Ureter (tissue), 1 donor: Measurements from ENCODE around the gene KLF13. TPM values are rescaled to one million over a fixed set of nuclear protein-coding genes. Genes with fewer than 3 reads are reported as not detected.

Experiments used
- DNase-seq: peaks from one replicate; pipeline ENCODE4 v3.0.0-alpha.2; 2020; ENCODE audit warnings: low spot score
- total RNA-seq: library from RNA; stranded (reverse); gene quantifications from one replicate; pipeline ENCODE4 v1.2.4, GENCODE V29; 2023
- donor health status: DM: yes; HTN: yes; CAD: no.

KLF13 gene
- total RNA-seq, 1 donor from 2014 or later, result 77.5 TPM

DNA sequence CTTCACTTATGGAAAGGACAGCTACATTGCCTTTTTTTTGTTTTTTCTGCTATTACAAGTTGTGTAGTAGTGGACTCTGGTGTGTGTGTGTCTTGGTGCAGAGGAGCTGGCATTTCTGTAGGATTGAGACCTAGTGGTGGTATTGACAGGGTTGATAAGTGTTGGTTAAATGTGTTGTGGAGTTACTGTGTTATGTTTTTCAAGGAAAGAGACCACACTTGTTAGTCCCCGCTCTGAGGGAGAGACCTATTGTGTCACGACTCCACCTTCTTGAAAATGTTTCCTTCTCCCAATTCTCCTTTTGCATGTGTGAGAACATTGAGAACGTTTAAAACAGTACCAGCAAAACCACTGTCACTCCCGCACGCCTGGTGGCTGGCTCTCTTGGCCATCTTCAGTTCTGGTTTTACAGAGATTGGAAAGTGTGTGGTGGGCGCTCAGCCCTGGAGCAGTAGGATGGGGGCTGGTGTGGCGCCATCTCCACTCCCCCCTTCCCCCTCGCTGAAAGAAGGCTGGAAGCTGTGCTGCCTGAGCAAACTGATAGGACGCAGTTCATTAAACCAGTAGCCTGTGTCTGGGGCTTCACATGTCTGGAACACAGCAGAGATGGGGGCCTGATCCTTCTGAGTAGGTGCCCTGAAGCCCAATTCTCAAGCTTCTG lies 5.5 kb downstream of the KLF13 start:
- no peak for DNase-seq

DNA sequence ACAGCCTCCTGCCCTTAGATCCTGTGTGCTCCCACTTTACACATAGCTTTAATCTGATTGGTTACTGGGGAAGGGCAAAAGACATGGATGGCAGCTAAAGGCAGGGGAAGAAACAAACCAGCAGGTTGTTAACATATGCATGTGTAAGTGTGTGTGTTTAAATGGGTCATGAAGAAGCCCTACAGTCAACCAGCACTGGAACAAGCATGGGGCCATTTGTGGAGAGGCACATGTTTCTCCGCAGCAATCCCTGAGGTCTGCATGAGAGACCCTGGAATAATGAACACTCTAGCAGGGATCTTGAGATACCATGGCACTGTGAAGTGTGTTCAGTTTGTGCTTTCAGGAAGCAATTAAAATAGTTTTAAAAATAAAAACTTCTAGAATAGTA lies 6.0 kb downstream of the KLF13 start:
- no peak for DNase-seq

DNA sequence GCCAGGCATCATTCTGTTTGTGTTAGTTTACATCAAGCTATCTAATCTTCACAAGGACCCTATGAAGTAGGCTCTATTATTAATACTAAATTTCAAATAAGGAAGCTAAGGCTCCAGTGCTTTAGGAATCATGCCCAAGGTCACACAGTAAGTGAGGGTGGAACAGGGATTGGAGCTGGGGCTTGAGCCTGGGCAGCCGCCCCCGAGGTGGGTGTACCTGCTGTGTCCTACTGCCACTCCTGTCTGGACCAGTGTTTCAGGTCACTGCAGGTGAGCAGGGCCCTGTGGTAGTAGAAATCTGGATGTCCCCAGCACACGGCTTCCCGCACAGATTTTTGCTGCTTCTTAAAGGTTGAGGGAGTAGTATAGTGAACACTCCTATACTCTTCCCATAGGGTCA lies 6.5 kb downstream of the KLF13 start:
- no peak for DNase-seq

DNA sequence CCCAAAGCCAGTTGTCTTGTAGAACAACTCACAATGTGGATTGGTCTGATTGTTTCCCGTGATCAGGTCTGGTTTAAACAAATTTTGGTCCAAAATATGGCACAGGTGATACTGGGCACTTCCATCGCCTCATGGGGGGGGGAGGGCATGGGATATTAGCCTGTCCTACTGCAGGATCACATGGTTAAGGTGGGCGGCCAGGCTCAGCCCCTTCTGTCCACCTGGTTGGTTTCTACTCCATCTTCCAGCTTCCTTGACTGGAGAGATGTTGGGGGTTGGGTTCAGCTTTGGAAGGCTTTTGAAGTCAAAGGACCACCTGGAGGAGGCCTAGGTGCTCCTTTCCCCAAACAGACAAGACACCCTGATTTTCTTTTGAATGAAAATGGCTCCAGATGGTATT lies 7.2 kb downstream of the KLF13 start:
- no peak for DNase-seq

DNA sequence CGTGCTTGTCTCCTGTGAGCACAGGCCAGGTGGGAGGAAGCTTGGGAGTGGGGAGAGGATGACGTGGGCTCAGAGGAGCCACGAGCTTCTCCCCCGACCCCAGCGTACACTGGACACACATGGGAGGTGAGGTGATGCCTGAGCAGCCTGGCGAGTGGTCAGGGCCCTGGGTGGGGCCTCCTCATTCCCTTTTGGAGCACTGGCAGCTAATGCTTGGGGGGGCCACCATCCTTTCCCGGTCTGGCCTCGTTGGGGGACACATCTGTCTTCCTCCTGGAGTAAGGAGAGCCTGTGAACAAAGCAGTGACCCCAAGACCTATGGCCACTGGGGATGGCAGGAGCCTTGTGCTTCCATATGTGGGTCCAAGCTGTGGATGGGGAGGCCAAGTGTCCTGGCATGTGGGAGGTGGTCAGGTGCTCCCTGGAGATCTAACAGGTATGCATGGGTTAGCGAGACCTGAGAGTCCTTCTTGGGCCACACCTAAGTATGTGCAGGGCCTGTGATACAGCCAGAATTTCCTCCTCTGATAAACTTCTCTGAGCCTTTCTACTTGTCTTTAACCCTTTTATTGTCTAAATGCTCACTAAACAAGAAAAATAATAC lies 9.5 kb downstream of the KLF13 start:
- no peak for DNase-seq

DNA sequence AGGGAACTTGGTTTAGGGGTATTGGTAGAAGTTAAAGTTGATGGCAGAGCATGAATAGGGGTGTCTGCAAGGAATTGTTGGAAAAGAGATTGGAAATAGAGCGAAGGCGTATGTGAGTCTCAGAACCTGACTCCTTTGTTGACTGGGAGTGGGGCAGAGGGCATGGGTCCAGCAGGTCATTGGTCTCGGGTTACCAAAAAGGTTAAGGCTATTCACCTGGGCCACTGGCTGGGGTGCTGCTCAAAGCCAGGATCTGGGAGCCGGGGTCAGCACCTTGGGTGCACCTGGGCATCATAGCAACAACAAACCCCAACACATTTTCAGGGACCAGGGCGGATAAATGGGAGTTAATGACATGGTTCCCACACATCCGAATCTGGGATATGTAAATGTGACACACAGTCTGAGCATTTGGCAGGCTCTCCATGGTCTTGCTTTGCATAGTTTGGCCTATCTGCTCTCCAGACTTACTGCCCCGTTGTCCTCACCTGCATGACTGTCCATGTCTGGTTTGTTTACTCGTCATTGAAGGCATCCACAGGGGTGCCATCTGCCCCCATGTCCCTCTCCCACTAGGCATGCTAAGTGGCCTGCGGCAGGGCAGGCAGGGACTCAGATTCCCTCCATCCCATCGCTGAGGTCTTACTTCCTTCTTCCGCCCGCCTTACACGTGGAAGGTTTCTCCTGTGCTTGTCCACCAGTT lies 10.1 kb downstream of the KLF13 start:
- no peak for DNase-seq

DNA sequence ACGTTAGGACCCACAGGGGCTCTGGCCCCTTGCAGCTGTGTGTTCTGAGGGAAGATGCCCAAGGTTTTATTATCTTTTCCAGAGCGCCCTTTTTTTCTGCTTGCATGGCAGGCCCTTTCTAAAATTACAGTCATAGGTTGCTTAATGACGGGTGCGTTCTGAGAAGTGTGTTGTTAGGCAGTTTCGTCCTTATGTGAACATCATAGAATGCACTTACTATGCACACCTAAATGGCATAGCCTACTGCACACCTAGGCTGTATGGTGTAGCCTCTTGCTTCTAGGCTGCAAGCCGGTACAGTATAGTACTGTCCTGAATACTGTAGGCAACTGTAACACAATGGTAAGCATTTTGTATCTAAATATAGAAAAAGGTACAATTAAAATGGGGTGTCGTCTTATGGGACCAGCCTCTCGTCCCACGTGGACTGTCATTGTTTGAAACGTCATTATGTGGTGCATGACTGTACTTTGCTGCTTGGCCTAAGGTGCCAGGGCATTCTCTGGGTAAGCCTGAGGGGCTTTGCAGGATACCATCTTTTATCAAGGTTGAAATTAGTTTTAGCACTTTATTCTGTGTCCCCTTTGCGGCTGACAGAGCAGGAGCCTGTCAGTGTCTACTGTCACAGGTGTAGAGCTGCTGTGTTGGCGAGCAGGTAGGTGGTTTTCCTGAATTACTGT lies 10.9 kb downstream of the KLF13 start:
- DNase-seq, result no peak

DNA sequence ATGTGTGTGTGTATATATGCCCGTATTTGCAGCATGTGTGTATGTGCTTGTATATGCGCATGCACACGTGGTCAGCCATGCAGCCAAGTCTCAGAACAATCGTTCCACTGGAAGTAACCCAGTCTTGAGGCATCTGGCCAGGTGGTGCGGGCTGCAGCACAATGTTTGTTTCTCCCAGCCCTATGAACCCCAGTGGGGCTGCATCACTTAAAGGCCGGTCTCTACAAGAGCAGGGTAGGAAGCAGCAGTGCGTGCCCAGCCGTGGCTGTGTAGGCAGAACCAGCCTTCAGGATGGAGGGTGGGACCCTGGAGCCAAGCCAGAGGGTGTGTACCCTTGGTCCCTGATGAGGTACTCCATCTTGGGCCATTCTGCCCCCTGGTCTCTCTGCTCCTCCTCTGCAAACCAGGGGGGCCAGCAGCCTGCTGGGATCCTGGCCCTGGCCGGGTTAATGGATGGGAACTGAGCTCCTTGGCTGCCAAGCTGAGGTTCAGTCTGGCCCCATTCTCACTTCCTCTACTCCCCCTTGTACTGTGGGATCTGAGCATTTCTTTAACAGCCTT lies 11.8 kb downstream of the KLF13 start:
- no peak for DNase-seq

DNA sequence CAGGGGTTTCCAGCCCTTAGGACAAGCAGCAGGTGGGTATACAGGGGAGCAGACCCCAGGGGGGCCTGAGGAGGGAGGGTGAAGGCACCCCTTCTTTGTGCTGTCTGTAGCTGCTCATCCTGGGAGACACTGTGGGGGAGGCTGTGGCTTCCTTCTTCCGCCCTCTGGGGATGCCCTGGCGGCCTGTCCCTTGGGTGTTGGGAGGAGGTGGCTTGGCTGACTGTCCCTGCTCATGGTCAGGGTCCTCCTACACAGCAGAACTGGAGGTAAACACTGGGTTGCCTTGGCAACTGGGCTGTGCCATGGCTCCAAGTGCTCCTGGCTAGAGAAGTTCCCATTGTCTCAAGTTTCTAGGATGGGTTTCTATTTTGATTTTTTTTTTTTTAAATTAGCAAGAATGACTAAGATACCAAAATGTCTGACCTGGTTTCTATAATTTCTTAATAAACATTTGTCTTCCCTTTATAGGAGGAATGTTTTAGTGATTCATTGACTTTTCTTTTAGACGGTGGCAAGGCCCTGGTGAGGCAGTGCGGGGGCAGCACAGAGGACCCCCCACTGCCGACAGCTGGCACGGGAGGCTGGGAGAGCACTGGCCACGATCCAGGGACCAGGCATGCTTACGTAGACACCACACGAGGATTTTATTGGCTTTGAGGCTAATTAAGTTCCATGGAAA lies 12.4 kb downstream of the KLF13 start:
- peak; percentile 59 for DNase-seq

DNA sequence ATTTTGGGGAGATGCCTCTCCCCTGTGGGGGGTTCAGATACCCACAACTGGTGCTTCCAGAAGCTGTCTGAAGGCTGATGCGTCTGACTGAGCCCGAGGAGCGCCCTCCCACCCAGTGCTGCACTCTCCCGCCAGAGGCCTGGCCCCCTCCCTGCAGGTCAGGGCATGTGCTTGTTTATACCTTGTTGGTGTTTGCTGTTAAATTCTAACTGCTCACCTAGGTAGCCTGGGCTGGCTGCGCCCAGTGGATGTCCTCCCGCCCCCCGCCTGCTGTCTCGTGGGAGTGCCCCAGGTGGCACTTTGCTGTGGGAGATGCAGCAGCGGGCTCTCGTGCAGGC lies 12.9 kb downstream of the KLF13 start:
- DNase-seq, result no peak

DNA sequence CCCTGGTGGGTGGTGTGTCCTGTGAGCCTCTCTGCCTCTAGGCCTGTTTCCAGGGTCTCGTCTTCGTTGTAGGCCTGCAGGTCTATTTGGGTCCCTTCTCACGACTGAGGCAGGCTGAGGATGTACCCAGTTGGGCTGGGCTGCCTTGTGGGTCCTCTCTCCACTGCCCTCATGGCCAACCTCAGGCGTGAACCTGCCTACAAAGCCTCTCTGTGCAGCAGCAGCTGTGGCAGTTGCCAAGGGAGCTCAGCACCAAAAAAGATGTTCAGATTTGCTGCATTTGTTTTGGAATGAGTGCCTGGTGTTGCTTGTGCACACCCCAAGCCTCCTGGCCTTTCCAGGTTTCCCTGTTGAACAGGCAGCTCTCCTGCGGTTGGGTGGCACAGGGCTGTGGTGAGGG lies 13.4 kb downstream of the KLF13 start:
- no peak for DNase-seq

DNA sequence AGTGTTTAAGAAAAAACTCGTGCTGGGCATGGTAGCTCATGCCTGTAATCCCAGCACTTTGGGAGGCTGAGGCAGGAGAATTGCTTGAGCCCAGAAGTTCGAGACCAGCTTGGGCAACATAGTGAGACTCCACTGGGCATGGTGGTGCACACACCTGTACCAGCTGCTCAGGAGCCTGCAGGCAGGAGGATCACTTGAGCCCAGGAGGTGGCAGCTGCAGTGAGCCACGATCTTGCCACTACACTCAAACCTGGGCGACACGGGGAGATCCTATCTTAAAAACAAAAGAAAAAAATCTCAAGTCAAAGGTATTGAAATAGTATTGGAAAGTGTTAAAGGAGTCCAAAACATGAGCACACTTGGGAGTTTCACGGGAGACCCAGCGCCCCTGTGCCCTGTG lies 14.0 kb downstream of the KLF13 start:
- no peak for DNase-seq

DNA sequence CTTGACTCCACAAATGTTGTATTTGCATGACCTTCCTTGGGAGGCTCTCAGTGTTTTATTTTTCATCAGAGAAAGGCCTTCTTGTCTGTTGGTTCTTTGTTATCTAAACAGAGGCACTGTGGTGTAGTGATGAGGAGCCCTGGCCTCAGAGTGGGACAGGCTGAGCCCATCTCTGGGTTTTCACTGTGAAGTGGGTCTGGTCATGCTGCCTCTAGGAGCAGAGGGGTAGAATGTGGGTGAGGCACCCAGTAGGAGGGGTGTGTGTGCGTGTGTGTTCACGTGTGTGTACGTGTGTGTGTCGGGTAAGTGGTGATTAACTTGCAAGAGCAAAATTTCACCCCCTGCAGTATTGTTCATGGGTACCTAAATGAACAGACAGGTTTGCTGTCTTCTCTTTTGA lies 14.4 kb downstream of the KLF13 start:
- DNase-seq, result no peak

DNA sequence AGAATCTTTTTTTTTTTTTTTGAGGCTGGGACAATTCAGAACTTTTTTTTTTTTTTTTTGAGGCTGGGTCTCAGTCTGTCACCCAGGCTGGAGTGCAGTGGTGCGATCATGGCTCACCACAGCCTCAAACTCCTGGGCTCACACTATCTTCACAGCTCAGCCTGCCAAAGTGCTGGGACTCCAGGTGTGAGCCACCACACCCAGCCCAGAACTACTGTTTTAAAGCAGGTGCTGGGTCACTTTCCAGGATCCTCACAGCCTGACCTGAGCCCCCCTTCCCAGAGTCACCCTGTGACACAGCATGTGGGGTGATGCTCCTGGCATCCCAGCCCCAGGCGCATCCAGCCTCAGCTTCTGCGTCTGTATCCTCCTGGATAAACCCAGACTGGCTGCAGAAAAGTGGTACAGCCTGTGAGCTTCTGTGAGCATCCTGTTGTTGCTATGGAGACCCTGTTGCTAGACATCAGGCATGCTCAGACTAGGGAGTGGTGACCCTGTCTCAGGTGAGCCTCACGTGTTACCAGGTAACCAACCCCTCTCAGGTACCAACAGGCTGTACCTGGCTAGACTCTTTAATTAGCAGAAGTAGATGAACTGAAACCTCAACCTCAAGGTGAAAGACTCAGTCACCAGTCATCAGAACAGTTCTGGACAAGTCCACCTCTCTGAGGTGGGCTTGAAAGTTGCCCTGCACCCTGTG lies 15.0 kb downstream of the KLF13 start:
- DNase-seq, result no peak

DNA sequence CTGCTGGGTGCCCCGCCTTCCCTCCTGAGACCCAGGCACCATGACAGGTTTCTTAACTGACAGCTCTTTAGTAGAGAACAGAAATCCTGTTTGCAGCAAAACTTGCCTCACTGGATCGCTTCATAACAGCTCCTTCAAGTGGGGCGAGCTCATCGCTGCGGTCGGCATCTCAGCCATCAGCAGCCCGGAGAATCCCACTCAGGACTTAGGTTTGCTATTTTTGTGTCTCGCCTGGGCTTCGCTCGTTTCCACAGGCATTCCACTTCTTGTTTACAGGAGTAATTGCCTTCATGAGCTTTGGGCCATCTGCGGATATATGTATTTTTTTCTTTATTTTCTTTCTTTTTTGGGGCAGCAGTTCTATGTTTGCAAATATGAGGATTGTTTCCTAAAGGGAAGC lies 15.7 kb downstream of the KLF13 start:
- DNase-seq, result no peak

DNA sequence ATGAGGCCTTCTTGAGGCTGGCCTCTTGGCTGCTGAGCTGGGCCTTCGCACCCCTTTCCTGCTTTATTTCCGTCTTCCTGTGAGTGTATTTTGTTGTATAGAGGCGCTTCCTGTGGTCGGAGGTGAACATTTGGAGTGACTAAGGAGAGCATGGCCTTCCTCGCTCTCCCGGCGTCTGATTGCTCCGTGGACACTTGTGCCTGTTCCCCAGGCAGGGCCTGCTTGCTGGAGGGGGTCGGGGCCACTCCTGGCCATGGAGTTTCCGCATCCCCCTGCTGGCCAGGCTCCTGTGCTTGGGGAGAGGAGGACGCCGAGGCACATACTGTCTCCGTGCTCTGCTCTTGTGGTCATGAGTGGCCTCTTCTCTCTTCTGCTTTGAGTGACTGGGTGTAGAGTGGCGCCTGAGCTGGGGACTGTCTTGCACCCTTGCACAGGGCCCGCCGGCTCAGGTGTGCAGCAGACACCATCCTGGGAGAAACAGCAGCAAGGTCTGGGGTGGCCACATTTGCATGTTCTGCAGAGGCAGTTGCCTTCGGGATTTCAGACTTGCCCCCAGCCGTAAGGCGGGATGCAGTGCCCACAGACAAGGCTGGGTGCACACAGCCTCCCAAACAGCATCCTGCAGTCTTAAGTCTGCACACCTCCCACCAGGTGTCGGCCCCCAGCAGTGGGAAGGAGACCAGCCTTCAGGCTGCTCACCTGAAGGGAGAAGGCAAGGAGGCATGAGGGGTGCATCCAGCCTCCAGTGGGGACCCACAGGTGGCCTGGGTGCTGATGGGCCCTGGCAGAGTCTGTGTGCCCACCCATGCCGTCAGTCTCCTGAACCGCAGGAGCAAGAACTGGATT lies 16.4 kb downstream of the KLF13 start:
- DNase-seq, result no peak

DNA sequence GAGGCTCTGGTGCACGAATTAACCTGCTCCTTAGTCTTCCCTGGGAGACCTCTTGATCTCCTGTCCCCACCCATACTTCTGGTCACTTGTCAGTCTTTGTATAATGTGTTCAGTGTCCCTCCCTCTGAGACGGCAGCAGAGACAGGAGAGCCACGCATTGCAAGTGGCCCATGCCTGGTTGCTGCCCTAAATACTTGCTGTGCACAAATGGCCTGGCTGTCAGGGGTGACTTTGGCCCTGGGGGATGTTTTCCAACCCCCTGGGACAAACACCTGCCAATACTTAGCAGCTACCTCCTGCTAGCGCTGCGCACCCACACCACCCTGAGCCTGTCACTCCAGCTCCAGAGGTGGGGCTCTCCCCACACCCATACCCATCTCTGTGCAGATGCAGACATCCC lies 17.2 kb downstream of the KLF13 start:
- DNase-seq, result no peak

DNA sequence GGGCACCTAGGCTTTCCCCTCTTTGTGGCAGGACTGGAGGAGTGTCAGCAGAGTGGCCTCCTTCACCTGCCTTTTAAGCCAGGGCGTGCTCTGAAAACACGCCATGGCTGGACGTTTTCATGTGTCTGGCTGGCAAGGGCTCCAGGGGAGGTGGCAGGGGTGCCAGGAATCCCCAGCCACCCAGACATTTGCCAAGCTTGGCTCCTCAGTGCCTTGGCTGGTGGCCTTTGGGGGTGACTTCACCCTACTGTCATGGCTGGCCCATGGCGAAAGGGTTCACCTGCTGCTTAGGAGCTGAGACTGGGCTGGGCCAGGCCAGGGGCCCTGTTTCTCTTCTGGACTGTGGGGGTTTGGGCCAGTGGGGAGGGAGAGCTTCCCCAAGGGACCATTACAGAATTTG lies 17.6 kb downstream of the KLF13 start:
- no peak for DNase-seq

DNA sequence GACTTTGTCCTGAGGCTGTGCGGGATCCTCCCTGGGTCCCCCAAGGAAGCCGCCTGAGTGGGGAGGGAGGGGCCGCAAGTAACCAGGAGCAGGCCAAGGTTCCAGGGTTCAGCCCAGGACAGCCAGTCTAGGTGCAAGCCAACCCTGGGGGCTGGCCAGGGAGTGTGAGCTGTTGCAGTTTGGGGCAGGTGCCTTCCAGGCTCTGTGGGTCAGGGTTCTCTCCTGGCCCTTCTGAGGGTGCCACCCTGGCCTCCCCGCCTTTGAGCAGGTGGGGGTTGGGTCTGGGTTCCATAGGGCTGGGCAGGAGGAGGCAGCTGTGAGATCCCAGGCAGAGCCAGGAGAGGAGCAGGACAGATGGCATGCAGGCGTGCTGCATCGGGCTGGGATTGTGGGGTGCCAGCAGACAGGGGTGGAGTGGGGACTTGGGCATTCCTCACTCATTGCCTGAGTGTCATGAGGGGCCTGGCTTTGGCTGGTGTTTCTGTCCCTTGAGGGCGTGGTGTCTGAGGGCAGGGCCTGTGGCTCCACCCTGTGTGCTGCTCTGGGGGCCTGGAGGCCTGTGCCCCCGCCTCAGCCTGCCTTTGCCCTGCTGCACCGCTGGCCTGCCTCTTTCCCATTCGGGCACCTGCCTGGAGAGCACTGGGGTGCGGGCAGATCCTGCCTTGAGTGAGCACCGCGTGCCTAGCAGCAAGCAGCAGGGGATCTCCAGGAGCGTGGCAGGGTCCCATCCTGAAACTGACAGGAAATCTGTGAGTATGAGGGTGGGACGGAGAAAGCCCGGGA lies 18.4 kb downstream of the KLF13 start:
- DNase-seq, result no peak
